A549 treated with dexamethasone at 1 μM for 4 hours (cell line): ENCODE data around the gene RPS26. TPM values are rescaled to one million over a fixed set of nuclear protein-coding genes. Genes with fewer than 3 reads are reported as not detected.

Experiments used
- total RNA-seq: library from RNA; stranded (reverse); fragments of 200-300 nt; extraction: Qiagen RNA extraction; gene quantifications from 5 replicates; pipeline ENCODE4 v1.2.3, GENCODE V29; 2022

RPS26 gene
- 569 to 686 TPM (median 600 TPM) in 5 replicates for total RNA-seq

GRCh38 chr12:56041552-56042429 lies at the start of gene RPS26:
RPS26 (plus strand) TSS chr12:56041918; CDS start chr12:56042167, 249 bp downstream.

GRCh38 chr12:55996715-55997534 lies 44.8 kb upstream of the RPS26 start, which contains the start of gene SUOX:
SUOX (plus strand) TSS chr12:55997276; CDS start chr12:56002222, 4,946 bp downstream.

GRCh38 chr12:56020423-56021184 lies 21.1 kb upstream of the RPS26 start, which contains the start of gene IKZF4:
IKZF4 (plus strand) TSS chr12:56021043; CDS start chr12:56021494, 451 bp downstream.

GRCh38 chr12:56079723-56080555 lies 38.2 kb downstream of the RPS26 start, which contains the start of gene ERBB3:
ERBB3 (plus strand) TSS chr12:56080165; CDS start chr12:56080301, 136 bp downstream.

Other genes with a start within 250 kb of the RPS26 start
- gene SARNP, start 224.2 kb upstream of the RPS26 start, total RNA-seq, result 84.0 to 146 TPM (median 85.8 TPM) in 5 replicates
- 79.6 to 103 TPM (median 94.6 TPM) in 5 replicates for gene ORMDL2, start 223.9 kb upstream of the RPS26 start, total RNA-seq
- 20.7 to 28.0 TPM (median 25.9 TPM) in 5 replicates for gene DNAJC14, start 212.3 kb upstream of the RPS26 start, total RNA-seq
- gene MMP19, start 199.0 kb upstream of the RPS26 start, total RNA-seq, result 0.29 to 0.45 TPM (median 0.32 TPM) in 5 replicates
- gene PYM1, start 114.0 kb upstream of the RPS26 start, total RNA-seq, result 38.8 to 45.9 TPM (median 41.1 TPM) in 5 replicates
- 16.0 to 20.2 TPM (median 19.4 TPM) in 5 replicates for gene DGKA, start 110.8 kb upstream of the RPS26 start, total RNA-seq
- 0.53 to 1.1 TPM (median 0.67 TPM) in 5 replicates for gene PMEL, start 75.9 kb upstream of the RPS26 start, total RNA-seq
- gene CDK2, start 75.1 kb upstream of the RPS26 start, total RNA-seq, result 47.2 to 60.1 TPM (median 52.4 TPM) in 5 replicates
- 28.1 to 38.0 TPM (median 35.9 TPM) in 5 replicates for gene RAB5B, start 67.8 kb upstream of the RPS26 start, total RNA-seq
- gene SUOX, start 44.6 kb upstream of the RPS26 start, total RNA-seq, result 7.2 to 9.5 TPM (median 8.0 TPM) in 5 replicates
- gene IKZF4, start 20.9 kb upstream of the RPS26 start, total RNA-seq, result 2.3 to 2.9 TPM (median 2.8 TPM) in 5 replicates
- 1.1 to 1.7 TPM (median 1.3 TPM) in 5 replicates for gene ERBB3, start 38.2 kb downstream of the RPS26 start, total RNA-seq
- gene PA2G4, start 62.6 kb downstream of the RPS26 start, total RNA-seq, result 310 to 332 TPM (median 329 TPM) in 5 replicates
- gene RPL41, start 74.7 kb downstream of the RPS26 start, total RNA-seq, result 5,372 to 6,304 TPM (median 5,793 TPM) in 5 replicates
- 2.5 to 3.5 TPM (median 3.1 TPM) in 5 replicates for gene ZC3H10, start 76.3 kb downstream of the RPS26 start, total RNA-seq
- 56.5 to 75.8 TPM (median 72.7 TPM) in 5 replicates for gene ESYT1, start 86.3 kb downstream of the RPS26 start, total RNA-seq
- 68.1 to 83.2 TPM (median 73.8 TPM) in 5 replicates for gene MYL6B, start 110.7 kb downstream of the RPS26 start, total RNA-seq
- 2,040 to 3,443 TPM (median 2,154 TPM) in 5 replicates for gene MYL6, start 116.4 kb downstream of the RPS26 start, total RNA-seq
- 22.5 to 42.3 TPM (median 39.4 TPM) in 5 replicates for gene SMARCC2, start 147.6 kb downstream of the RPS26 start, total RNA-seq
- 21.6 to 27.4 TPM (median 26.5 TPM) in 5 replicates for gene RNF41, start 180.0 kb downstream of the RPS26 start, total RNA-seq
- gene NABP2, start 182.4 kb downstream of the RPS26 start, total RNA-seq, result 54.2 to 64.3 TPM (median 59.9 TPM) in 5 replicates
- 0.09 TPM in 1 of 5 replicates, not detected in the others for gene SLC39A5, start 188.1 kb downstream of the RPS26 start, total RNA-seq
- gene ANKRD52, start 216.5 kb downstream of the RPS26 start, total RNA-seq, result 29.4 to 50.6 TPM (median 47.0 TPM) in 5 replicates
- gene COQ10A, start 225.0 kb downstream of the RPS26 start, total RNA-seq, result 12.6 to 15.7 TPM (median 15.3 TPM) in 5 replicates